IMR-90 (cell line): ENCODE data around the gene LRSAM1. TPM values are rescaled to one million over a fixed set of nuclear protein-coding genes. Genes with fewer than 3 reads are reported as not detected.
A peak's percentile ranks its signal among the peaks of the same experiment; 100 is the strongest.

Experiments
- ATAC-seq: fragments of 200-7000 bp; cut with Tn5 transposase; 2 replicates; pipeline ENCODE4 v1.9.1; 2020; ENCODE audit warnings: low read depth, mild to moderate bottlenecking, moderate library complexity
- BruUV-seq: library from RNA; stranded (reverse); fragments of 400-500 nt; replicated peaks from 2 replicates; lab custom pipeline; 2021; lab: Mats Ljungman, UMichigan
- CTCF ChIA-PET: fragments of 300-600 bp; formaldehyde crosslinking; extraction: SDS; loops from one replicate; lab custom pipeline; 2021; ENCODE audit warnings: antibody characterized with exemption; lab: Yijun Ruan, JAX
- POLR2A ChIA-PET: fragments of 300-600 bp; sonication (Branson Sonifier 250); formaldehyde crosslinking; loops from one replicate; lab custom pipeline; 2022; ENCODE audit warnings: antibody characterized with exemption; ENCODE audit not compliant: unreplicated experiment; lab: Charles Lee
- DNase-seq: peaks from one replicate; pipeline ENCODE4 v3.0.0; 2013
- H2AFZ ChIP-seq: replicated peaks from 2 replicates; pipeline ENCODE3; 2013; ENCODE audit warnings: low read length, mild to moderate bottlenecking; ENCODE audit not compliant: poor library complexity
- H2AK5ac ChIP-seq: 2 replicates; pipeline ENCODE4 v1.6.1; 2013; ENCODE audit warnings: low read depth, low read length, inconsistent platforms
- H2AK9ac ChIP-seq: replicated peaks from 2 replicates; pipeline ENCODE3; 2013; ENCODE audit warnings: mild to moderate bottlenecking, low read depth, low read length, moderate library complexity; ENCODE audit not compliant: poor library complexity
- H2BK120ac ChIP-seq: 2 replicates; pipeline ENCODE4 v1.6.1; 2013; ENCODE audit warnings: low read depth, low read length, inconsistent platforms
- H2BK15ac ChIP-seq: 3 replicates; pipeline ENCODE4 v1.6.1; 2013; ENCODE audit warnings: low read depth, low read length, inconsistent platforms
- H2BK20ac ChIP-seq: 2 replicates; pipeline ENCODE4 v1.6.1; 2013; ENCODE audit warnings: low read depth, mild to moderate bottlenecking, inconsistent platforms, low read length, moderate library complexity
- H2BK5ac ChIP-seq: 2 replicates; pipeline ENCODE4 v1.6.1; 2013; ENCODE audit warnings: mild to moderate bottlenecking, low read depth, low read length, inconsistent platforms; ENCODE audit not compliant: poor library complexity, severe bottlenecking
- H3K14ac ChIP-seq: replicated peaks from 2 replicates; pipeline ENCODE4 v1.6.1; 2013; ENCODE audit warnings: low read depth, low read length, inconsistent platforms
- H3K18ac ChIP-seq: 2 replicates; pipeline ENCODE4 v1.6.1; 2013; ENCODE audit warnings: low read depth, low read length, control low read depth
- H3K23ac ChIP-seq: 2 replicates; pipeline ENCODE4 v1.6.1; 2013; ENCODE audit warnings: low read depth, low read length, inconsistent platforms
- H3K27ac ChIP-seq: 2 replicates; pipeline ENCODE4 v1.5.1; 2013; ENCODE audit warnings: mild to moderate bottlenecking, control low read depth, low read length; ENCODE audit not compliant: insufficient read depth
- H3K27me3 ChIP-seq: 2 replicates; pipeline ENCODE4 v1.6.1; 2013; ENCODE audit warnings: low read length; ENCODE audit not compliant: control insufficient read depth, insufficient read depth
- H3K36me3 ChIP-seq: 2 replicates; pipeline ENCODE4 v1.6.1; 2013; ENCODE audit warnings: low read length, mixed read lengths; ENCODE audit not compliant: control insufficient read depth, insufficient read depth
- H3K4ac ChIP-seq: 2 replicates; pipeline ENCODE4 v1.6.1; 2013; ENCODE audit warnings: low read depth, low read length, inconsistent platforms
- H3K4me1 ChIP-seq: 2 replicates; pipeline ENCODE4 v1.6.1; 2013; ENCODE audit warnings: low read length, mixed read lengths; ENCODE audit not compliant: control insufficient read depth, insufficient read depth
- H3K4me2 ChIP-seq: 2 replicates; pipeline ENCODE4 v1.6.1; 2013; ENCODE audit warnings: low read depth, mild to moderate bottlenecking, control low read depth, low read length, moderate library complexity
- H3K4me3 ChIP-seq: 2 replicates; pipeline ENCODE4 v1.5.1; 2013; ENCODE audit warnings: low read depth, mild to moderate bottlenecking, control low read depth, low read length, moderate library complexity; ENCODE audit not compliant: insufficient read depth
- H3K56ac ChIP-seq: 2 replicates; pipeline ENCODE4 v1.6.1; 2013; ENCODE audit warnings: low read length, inconsistent platforms; ENCODE audit not compliant: insufficient read depth; ENCODE audit errors: extremely low read depth
- H3K79me1 ChIP-seq, 2 experiments: 2 replicates each; pipeline ENCODE4 v1.6.1; 2013; ENCODE audit warnings: low read length in 2 of 2, inconsistent platforms in 1 of 2, low read depth in 1 of 2
- H3K9ac ChIP-seq: 2 replicates; pipeline ENCODE4 v1.6.1; 2013; ENCODE audit warnings: low read depth, low read length, control low read depth
- H3K9me1 ChIP-seq: 2 replicates; pipeline ENCODE4 v1.6.1; 2013; ENCODE audit warnings: low read length, inconsistent platforms; ENCODE audit not compliant: insufficient read depth
- H3K9me3 ChIP-seq: 2 replicates; pipeline ENCODE4 v1.6.1; 2013; ENCODE audit warnings: low read length; ENCODE audit not compliant: control insufficient read depth, insufficient read depth
- H4K20me1 ChIP-seq: 2 replicates; pipeline ENCODE4 v1.6.1; 2013; ENCODE audit warnings: low read length, inconsistent platforms; ENCODE audit not compliant: insufficient read depth
- H4K5ac ChIP-seq: 2 replicates; pipeline ENCODE4 v1.6.1; 2013; ENCODE audit warnings: mild to moderate bottlenecking, low read depth, low read length, control low read depth
- H4K8ac ChIP-seq, 2 experiments: 2 replicates each; pipeline ENCODE4 v1.6.1; 2013; ENCODE audit warnings: low read depth in 2 of 2, low read length in 2 of 2, control low read depth in 1 of 2, inconsistent platforms in 1 of 2
- H4K91ac ChIP-seq: 2 replicates; pipeline ENCODE4 v1.6.1; 2013; ENCODE audit warnings: low read depth, low read length, inconsistent platforms; ENCODE audit not compliant: insufficient read depth
- BHLHE40 ChIP-seq: fragments of 150-350 bp; IDR thresholded peaks from 2 replicates; pipeline ENCODE4 v1.6.1; 2016; ENCODE audit warnings: mild to moderate bottlenecking, low read depth, low read length
- CHD1 ChIP-seq: IDR thresholded peaks from 2 replicates; pipeline ENCODE4 v1.6.1; 2012; ENCODE audit warnings: low read depth, low read length, improper control_type of control experiment
- CTCF ChIP-seq: conservative IDR thresholded peaks from 2 replicates; pipeline ENCODE4 v1.5.1; 2012; ENCODE audit warnings: mild to moderate bottlenecking, low read depth, low read length, improper control_type of control experiment
- FOS ChIP-seq: fragments of 150-350 bp; IDR thresholded peaks from 2 replicates; pipeline ENCODE4 v1.6.1; 2016; ENCODE audit warnings: low read depth, low read length
- MXI1 ChIP-seq: IDR thresholded peaks from 2 replicates; pipeline ENCODE4 v1.6.1; 2012; ENCODE audit warnings: low read depth, mild to moderate bottlenecking, low read length, moderate library complexity, borderline replicate concordance
- NFE2L2 ChIP-seq: fragments of 150-350 bp; IDR thresholded peaks from 2 replicates; pipeline ENCODE4 v1.6.1; 2016; ENCODE audit warnings: low read depth, mild to moderate bottlenecking, low read length
- RAD21 ChIP-seq: IDR thresholded peaks from 2 replicates; pipeline ENCODE4 v1.6.1; 2012; ENCODE audit warnings: low read length, improper control_type of control experiment
- RFX5 ChIP-seq: IDR thresholded peaks from 2 replicates; pipeline ENCODE4 v1.8.0; 2012; ENCODE audit warnings: low read depth, mild to moderate bottlenecking, low read length, moderate library complexity
- SMC3 ChIP-seq: fragments of 150-350 bp; IDR thresholded peaks from 2 replicates; pipeline ENCODE4 v1.6.1; 2016; ENCODE audit warnings: low read depth, mild to moderate bottlenecking, antibody characterized with exemption, low read length, moderate library complexity
- USF2 ChIP-seq: fragments of 150-350 bp; IDR thresholded peaks from 2 replicates; pipeline ENCODE4 v1.6.1; 2017; ENCODE audit warnings: mild to moderate bottlenecking, antibody characterized with exemption, low read length, low read depth
- WGBS, 2 experiments: methylation state at CpG; one replicate each; pipeline versions ENCODE4 v1.1.5 to v1.1.7; 2013; ENCODE audit warnings: missing lambda C conversion rate in 2 of 2; ENCODE audit not compliant: insufficient read length in 1 of 2; ENCODE audit errors: extremely low coverage in 2 of 2; 5-methylcytosine and 5-hydroxymethylcytosine counted together
- dilution Hi-C: fragments of 300-500 bp; cut with HindIII; formaldehyde crosslinking; loops from one replicate; pipeline ENCODE4 v1.14.3; 2018; ENCODE audit warnings: low sequenced_read_pairs; ENCODE audit not compliant: unreplicated experiment
- in situ Hi-C: fragments of 300-500 bp; cut with MboI; formaldehyde crosslinking; loops from 3 replicates; pipeline ENCODE4 v1.14.3; 2019; ENCODE audit warnings: low sequenced_read_pairs, inconsistent platforms, mixed read lengths
- intact Hi-C: fragments of 100-400 bp; cut with micrococcal nuclease; formaldehyde crosslinking; loops from 2 replicates; pipeline ENCODE4 v1.10.0; 2022
- polyA plus RNA-seq, 3 experiments: library from polyadenylated mRNA; depleted of rRNA; stranded (reverse); fragments of >200 nt; gene quantifications; 2 replicates each; pipeline ENCODE4 v1.2.3, GENCODE V29; 2012; ENCODE audit warnings: low replicate concordance in 1 of 3
- total RNA-seq: library from RNA; depleted of rRNA; stranded (reverse); fragments of >200 nt; gene quantifications from 2 replicates; pipeline ENCODE4 v1.2.3, GENCODE V29; 2012

LRSAM1 gene
- total and polyA plus RNA-seq, 2 of the 4 experiments (the other 2 are of a cell fraction): 3.0 to 9.3 TPM

- peaks cover 46% of the 10 kb centered on the region for H4K20me1 ChIP-seq
- no peak overlapping the region for H2BK120ac ChIP-seq
- dilution Hi-C loops: no loop called here
- H3K36me3 ChIP-seq: peaks cover 75% of the 10 kb centered on the region
- H3K18ac ChIP-seq: no peak overlapping the region
- no peaks in the 10 kb centered on the region for H3K27me3 ChIP-seq
- H4K5ac ChIP-seq: no peak overlapping the region
- TF ChIP-seq RFX5 (no peak), USF2 (no peak), SMC3 (no peak), RAD21 (no peak), BHLHE40 (no peak), FOS (no peak), CHD1 (no peak), MXI1 (no peak), NFE2L2 (no peak), CTCF (no peak)
- peak overlapping the region; percentile 74 for H2AK9ac ChIP-seq
- BruUV-seq: no TSS peak
- H3K4me1 ChIP-seq: peaks cover 15% of the 10 kb centered on the region
- no peak overlapping the region for H2BK5ac ChIP-seq
- no peak overlapping the region for H2AFZ ChIP-seq
- no peak overlapping the region for H2AK5ac ChIP-seq
- POLR2A ChIA-PET: no interaction called here
- peaks cover 8% of the 10 kb centered on the region; the same call in 1 of the 2 replicates for H3K9me1 ChIP-seq
- H3K4me2 ChIP-seq: no peak overlapping the region
- no peak overlapping the region for H3K23ac ChIP-seq
- H2BK20ac ChIP-seq: no peak overlapping the region
- peaks cover 51 to 93% of the 10 kb centered on the region in 2 experiments for H3K79me1 ChIP-seq
- H3K4me3 ChIP-seq: no peak overlapping the region
- 0 out of 4 replicates have a peak overlapping the region, but pooled peaks of 1 of the 2 experiments have one; percentile 15 for H4K8ac ChIP-seq
- ATAC-seq: no peak
- WGBS, 2 experiments: 73% methylated on average over 5 of the region's 15 CpGs; no CpG with 5 or more reads in 1 of the 2 experiments
- 0 out of 2 replicates have a peak overlapping the region, but pooled peaks have one; percentile 9 for H3K4ac ChIP-seq
- H3K9ac ChIP-seq: no peak overlapping the region
- H3K27ac ChIP-seq: no peak overlapping the region
- DNase-seq: no peak
- no peak overlapping the region for H4K91ac ChIP-seq
- no peak overlapping the region for H3K56ac ChIP-seq
- CTCF ChIA-PET: no interaction called here
- H3K9me3 ChIP-seq: peaks cover under 1% of the 10 kb centered on the region; the same call in 1 of the 2 replicates
- H3K14ac ChIP-seq: no peak overlapping the region
- H2BK15ac ChIP-seq: no peak overlapping the region
- in situ Hi-C loops: no loop called here
- intact Hi-C loops: no loop called here
Measured at GRCh38 chr9:127528422-127529251, 77.3 kb downstream of the LRSAM1 start.
